Mammary epithelial cell (primary cell): ENCODE results near the gene KCTD18.

ENCODE experiments used
- EZH2 ChIP-seq: IDR thresholded peaks from 2 replicates; pipeline ENCODE4 v1.6.1; 2012; ENCODE audit warnings: low read length, inconsistent platforms, borderline replicate concordance
- TF ChIP-seq, protein P1 (sequence below), 2 donors: IDR thresholded peaks in 1 of 2; conservative IDR thresholded peaks in 1 of 2; 2 replicates each; pipeline ENCODE4 v1.5.1; 2011 to 2012; ENCODE audit warnings: inconsistent platforms in 2 of 2, low read length in 2 of 2, mild to moderate bottlenecking in 2 of 2, control low read depth in 1 of 2, low read depth in 1 of 2; ENCODE audit not compliant: insufficient read depth in 1 of 2; ENCODE audit errors: extremely low read depth in 1 of 2

DNA sequence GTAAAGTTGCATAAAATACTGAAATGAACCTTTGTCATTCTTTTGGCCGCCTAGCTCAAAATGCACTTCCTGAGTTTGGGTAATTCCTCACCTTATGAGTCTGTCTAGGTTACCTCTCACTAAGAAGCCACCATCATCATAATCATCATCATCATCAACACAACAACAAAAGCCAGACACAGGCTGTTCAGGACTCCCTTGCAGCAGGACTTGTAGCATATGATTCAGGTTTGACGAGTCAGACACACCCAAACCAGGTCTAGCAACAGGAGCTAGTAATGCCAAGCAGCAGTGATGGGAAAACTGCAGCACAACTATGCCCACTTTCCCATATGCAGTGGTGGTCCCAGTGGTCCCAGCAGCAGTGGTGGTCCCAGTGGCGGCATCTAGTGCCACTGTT is 13.3 kb upstream of the KCTD18 start:
- TF ChIP-seq, protein P1, sequence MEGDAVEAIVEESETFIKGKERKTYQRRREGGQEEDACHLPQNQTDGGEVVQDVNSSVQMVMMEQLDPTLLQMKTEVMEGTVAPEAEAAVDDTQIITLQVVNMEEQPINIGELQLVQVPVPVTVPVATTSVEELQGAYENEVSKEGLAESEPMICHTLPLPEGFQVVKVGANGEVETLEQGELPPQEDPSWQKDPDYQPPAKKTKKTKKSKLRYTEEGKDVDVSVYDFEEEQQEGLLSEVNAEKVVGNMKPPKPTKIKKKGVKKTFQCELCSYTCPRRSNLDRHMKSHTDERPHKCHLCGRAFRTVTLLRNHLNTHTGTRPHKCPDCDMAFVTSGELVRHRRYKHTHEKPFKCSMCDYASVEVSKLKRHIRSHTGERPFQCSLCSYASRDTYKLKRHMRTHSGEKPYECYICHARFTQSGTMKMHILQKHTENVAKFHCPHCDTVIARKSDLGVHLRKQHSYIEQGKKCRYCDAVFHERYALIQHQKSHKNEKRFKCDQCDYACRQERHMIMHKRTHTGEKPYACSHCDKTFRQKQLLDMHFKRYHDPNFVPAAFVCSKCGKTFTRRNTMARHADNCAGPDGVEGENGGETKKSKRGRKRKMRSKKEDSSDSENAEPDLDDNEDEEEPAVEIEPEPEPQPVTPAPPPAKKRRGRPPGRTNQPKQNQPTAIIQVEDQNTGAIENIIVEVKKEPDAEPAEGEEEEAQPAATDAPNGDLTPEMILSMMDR (conservative IDR thresholded peaks at IDR 0.05 in 1 of 2, IDR thresholded peaks at IDR 0.05 in 1 of 2; ENCODE audit: extremely low read depth in 1 of 2, insufficient read depth in 1 of 2, low read depth in 1 of 2, low read length in 2 of 2) = no peak
- TF ChIP-seq EZH2 = no peak
